Central memory CD8-positive, alpha-beta T cell (primary cell): ENCODE data around the gene UBAC1.

Experiments
- ATAC-seq: fragments of 150-1000 bp; cut with Tn5 transposase; replicated peaks from 2 replicates; pipeline ENCODE4 v1.10.0; 2022; ENCODE audit warnings: mild to moderate bottlenecking, moderate FRiP score, moderate number of reproducible peaks; ENCODE audit not compliant: poor library complexity, severe bottlenecking; ENCODE audit errors: extremely low read depth
- DNase-seq, 2 donors: peaks; one replicate each; pipeline ENCODE4 v3.0.0; 2021; ENCODE audit warnings: low spot score in 2 of 2
- H3K27ac Mint-ChIP-seq: one replicate; pipeline ENCODE4 v1.8.0; 2022; ENCODE audit warnings: low read depth, mild to moderate bottlenecking, moderate library complexity, mixed read lengths
- H3K27me3 Mint-ChIP-seq: one replicate; pipeline ENCODE4 v1.8.0; 2022; ENCODE audit warnings: mixed read lengths
- H3K36me3 Mint-ChIP-seq: one replicate; pipeline ENCODE4 v1.8.0; 2022; ENCODE audit warnings: mild to moderate bottlenecking, moderate library complexity, mixed read lengths; ENCODE audit not compliant: insufficient read depth
- H3K4me1 Mint-ChIP-seq: one replicate; pipeline ENCODE4 v1.8.0; 2022; ENCODE audit warnings: mixed read lengths
- H3K4me3 Mint-ChIP-seq: one replicate; pipeline ENCODE4 v1.8.0; 2022; ENCODE audit warnings: mild to moderate bottlenecking, moderate library complexity, mixed read lengths
- H3K9me3 Mint-ChIP-seq: one replicate; pipeline ENCODE4 v1.8.0; 2022; ENCODE audit warnings: mixed read lengths

Gene UBAC1

DNA sequence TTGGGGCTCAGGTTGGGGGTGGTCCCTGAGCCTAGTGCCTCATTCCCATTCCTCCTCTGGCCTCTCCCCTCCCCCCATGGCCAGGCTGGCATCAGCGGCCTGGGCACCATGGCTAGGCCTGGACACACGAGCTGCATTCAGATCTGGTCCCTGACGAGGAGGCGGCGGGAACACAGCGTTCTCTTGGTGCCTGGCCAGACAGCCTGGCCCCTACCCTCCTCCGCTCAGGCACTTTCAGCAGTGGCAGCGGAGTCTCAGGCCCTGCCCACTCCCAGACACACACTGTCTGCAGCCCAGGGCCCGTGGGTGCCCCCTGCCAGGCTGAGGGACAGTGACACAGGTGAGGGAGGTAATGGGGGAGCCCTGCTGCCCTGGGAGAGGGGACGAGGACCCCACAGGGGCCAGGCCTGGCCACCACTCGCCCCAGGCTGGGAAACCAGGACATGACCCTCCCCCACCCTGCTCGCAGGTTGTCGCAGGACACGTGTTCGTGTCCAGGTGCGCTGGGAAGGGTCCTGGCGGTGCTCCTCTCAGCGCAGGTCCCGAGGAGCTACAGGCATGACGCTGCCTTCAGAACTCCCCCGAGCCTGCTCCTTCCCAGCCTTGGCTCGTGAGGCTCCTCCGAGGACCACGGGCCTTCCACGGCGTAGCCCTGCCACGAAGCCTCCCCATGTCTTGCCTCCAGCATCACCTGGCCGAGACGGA lies 19.9 kb upstream of the UBAC1 start:
- no peak for DNase-seq
- H3K4me1 Mint-ChIP-seq = peaks cover 10% of the 10 kb centered on the region
- no peak overlapping the region for H3K4me3 Mint-ChIP-seq
- no peak overlapping the region for H3K27ac Mint-ChIP-seq
- H3K27me3 Mint-ChIP-seq = peaks cover 7% of the 10 kb centered on the region
- no peak for ATAC-seq
- H3K36me3 Mint-ChIP-seq = peaks cover 4% of the 10 kb centered on the region
- no peaks in the 10 kb centered on the region for H3K9me3 Mint-ChIP-seq

DNA sequence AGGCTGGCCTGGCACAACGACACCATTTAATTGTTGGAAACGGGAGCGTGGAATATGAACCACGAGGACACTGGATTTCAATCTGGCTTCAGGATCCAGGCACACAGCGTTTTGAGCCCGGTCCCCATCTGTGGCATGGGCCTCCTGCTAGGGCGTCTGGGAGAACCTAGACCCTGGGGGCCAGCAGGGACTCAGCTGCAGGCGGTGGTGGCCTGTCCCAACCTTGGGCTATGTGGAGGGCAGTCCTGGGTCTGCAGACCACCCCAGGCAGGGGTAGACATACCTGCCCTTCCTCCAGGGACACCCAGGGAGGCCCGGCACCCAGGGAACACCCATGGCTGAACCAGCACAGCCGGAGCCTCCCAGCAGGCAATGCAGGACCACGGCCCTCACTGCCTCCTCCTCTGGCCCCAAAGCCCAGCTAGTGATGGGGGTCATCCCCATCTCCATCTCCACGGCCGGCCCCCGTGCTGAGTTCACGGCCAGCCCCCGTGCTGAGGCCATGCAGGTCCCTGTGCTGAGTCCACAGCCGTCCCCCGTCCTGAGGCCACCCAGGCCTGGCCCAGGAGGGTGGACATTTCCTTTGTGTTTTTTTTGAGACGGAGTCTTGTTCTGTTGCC lies 18.5 kb upstream of the UBAC1 start:
- DNase-seq (no peak), ATAC-seq (no peak)
- H3K9me3 Mint-ChIP-seq = no peaks in the 10 kb centered on the region
- no peak overlapping the region for H3K27ac Mint-ChIP-seq
- H3K27me3 Mint-ChIP-seq = no peaks in the 10 kb centered on the region
- H3K4me1 Mint-ChIP-seq = peaks cover 10% of the 10 kb centered on the region
- H3K36me3 Mint-ChIP-seq = peaks cover 4% of the 10 kb centered on the region
- peak overlapping the region; percentile 48 for H3K4me3 Mint-ChIP-seq

DNA sequence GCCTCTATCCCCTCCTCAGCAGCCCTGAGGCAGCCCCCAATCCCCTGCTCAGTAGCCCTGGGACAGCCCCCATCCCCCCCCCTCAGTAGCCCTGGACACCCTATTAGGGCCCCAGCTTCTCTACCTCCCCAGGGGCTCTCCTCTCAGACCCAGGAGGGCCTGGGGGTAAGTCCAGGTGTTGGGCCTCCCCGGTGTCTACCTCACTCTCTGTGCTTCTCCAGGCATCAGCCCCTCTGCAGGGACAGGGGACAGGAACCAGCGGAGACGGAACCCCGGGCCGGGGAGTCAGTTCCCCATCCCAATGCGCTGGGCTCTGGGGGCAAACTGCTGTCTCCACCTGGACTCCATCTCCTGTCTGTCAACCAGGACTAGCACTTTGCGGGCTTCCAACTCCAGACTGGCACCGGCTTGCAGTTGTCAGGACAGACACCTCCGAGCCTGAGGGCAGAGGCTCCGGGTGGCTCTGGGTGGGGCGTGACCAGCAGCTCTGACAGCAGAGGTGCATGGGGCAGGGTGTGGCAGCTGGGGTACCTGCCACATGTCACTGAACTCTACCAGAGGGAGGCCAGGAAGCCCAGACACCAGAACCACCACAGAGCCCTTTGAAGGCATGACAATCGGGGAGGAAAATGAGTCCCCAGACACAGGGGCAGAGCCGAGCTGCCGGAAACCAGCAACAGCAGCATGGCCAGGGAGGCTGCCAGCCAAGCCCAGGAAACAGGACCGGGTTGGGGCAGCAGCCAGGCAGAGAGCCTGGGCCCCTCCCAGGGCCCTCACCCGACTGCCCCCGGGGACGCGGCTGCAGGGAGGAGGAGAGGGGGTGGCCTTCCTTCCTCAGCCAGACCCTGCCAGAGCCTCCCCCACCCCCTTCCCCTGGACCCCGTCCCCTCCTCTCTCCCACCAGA lies 17.7 kb upstream of the UBAC1 start:
- peak; percentile 44 to 56 for DNase-seq
- Mint-ChIP-seq H3K9me3 (no peaks in the 10 kb centered on the region), H3K27me3 (no peaks in the 10 kb centered on the region), H3K36me3 (peaks cover 4% of the 10 kb centered on the region), H3K27ac (peak overlapping the region; percentile 59), H3K4me1 (peaks cover 10% of the 10 kb centered on the region), H3K4me3 (peak overlapping the region; percentile 48)
- ATAC-seq = peak; percentile 91

DNA sequence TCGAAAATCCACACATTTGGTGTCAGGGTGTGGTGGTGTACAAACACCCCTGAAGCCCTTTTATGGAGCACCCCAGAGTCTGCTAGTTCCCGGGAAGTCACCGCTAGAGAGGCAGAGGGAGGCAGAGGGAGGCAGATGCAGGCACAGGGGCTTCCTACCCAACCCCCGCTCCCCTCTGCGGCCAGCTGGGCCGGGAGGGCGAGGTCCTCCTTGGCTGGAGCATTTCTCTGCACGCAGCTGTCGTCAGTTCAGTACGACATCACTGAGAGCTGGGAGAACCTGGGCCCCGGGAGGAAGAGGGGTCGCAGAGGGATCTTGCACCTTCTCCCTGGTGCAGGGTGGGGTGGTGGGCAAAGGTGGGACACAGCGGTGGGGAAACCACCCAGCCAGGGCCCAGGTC lies 15.8 kb upstream of the UBAC1 start:
- ATAC-seq = no peak
- no peak overlapping the region for H3K4me3 Mint-ChIP-seq
- no peaks in the 10 kb centered on the region for H3K9me3 Mint-ChIP-seq
- no peak for DNase-seq
- H3K4me1 Mint-ChIP-seq = peaks cover 10% of the 10 kb centered on the region
- H3K36me3 Mint-ChIP-seq = peaks cover 7% of the 10 kb centered on the region
- no peak overlapping the region for H3K27ac Mint-ChIP-seq
- H3K27me3 Mint-ChIP-seq = no peaks in the 10 kb centered on the region

DNA sequence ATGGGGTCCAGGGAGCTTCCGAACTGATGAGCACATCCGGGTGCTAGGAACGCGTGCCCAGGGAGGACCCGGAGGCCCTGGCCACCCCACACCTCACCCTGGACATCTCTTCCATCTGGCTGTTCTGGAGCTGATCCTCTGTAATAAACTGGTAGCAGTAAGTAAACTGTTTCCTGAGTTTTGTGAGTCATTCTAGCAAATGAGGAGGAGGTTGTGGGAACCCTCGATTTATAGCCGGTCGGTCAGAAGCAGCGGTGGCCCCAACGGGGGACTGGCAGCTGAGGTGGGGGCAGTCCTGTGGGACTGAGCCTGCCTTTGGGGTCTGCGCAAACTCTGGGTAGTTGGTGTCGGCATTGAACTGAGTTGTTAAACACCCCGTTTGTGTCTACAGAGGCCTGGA lies 15.4 kb upstream of the UBAC1 start:
- H3K9me3 Mint-ChIP-seq = no peaks in the 10 kb centered on the region
- ATAC-seq = no peak
- no peak overlapping the region for H3K27ac Mint-ChIP-seq
- H3K27me3 Mint-ChIP-seq = no peaks in the 10 kb centered on the region
- H3K4me1 Mint-ChIP-seq = peaks cover 10% of the 10 kb centered on the region
- DNase-seq = no peak
- peaks cover 7% of the 10 kb centered on the region for H3K36me3 Mint-ChIP-seq
- no peak overlapping the region for H3K4me3 Mint-ChIP-seq

DNA sequence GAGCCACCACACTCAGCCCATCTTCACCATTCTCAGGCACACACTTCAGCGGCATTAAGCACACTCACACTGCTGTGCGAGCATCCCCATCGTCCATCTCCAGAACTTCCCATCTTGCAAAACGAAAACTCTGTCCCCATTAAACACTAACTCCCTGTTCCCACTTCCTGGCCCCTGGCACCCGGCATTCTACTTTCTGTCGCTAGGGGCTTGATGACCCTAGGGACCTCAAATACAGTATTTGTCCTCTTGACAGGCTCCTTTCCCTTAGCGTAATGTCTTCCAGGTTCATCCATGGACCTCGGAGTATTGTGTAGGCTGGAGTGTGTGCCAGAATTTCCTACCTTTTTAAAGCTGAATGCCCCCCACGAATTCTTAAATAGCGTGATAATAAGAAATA lies 14.7 kb upstream of the UBAC1 start:
- H3K4me3 Mint-ChIP-seq = no peak overlapping the region
- peaks cover 7% of the 10 kb centered on the region for H3K36me3 Mint-ChIP-seq
- peaks cover 10% of the 10 kb centered on the region for H3K4me1 Mint-ChIP-seq
- ATAC-seq (no peak), DNase-seq (no peak)
- H3K27ac Mint-ChIP-seq = no peak overlapping the region
- H3K27me3 Mint-ChIP-seq = no peaks in the 10 kb centered on the region
- H3K9me3 Mint-ChIP-seq = no peaks in the 10 kb centered on the region

DNA sequence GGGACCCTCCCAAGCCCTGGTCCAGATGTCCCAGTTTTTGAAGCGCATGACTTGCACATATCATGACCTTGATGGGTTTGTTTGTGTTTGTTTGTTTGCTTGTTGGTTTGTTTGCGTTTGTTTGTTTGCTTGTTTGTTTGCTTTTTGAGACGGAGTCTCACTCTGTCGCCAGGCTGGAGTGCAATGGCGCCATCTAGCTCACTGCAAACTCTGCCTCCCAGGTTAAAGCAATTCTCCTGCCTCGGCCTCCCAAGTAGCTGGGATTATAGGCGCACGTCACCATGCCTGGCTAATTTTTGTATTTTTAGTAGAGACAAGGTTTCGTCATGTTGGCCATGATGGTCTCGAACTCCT lies 13.0 kb upstream of the UBAC1 start:
- ATAC-seq = no peak
- no peak overlapping the region for H3K4me3 Mint-ChIP-seq
- H3K9me3 Mint-ChIP-seq = no peaks in the 10 kb centered on the region
- no peaks in the 10 kb centered on the region for H3K27me3 Mint-ChIP-seq
- DNase-seq = no peak
- peaks cover 7% of the 10 kb centered on the region for H3K36me3 Mint-ChIP-seq
- no peak overlapping the region for H3K27ac Mint-ChIP-seq
- peaks cover 7% of the 10 kb centered on the region for H3K4me1 Mint-ChIP-seq

DNA sequence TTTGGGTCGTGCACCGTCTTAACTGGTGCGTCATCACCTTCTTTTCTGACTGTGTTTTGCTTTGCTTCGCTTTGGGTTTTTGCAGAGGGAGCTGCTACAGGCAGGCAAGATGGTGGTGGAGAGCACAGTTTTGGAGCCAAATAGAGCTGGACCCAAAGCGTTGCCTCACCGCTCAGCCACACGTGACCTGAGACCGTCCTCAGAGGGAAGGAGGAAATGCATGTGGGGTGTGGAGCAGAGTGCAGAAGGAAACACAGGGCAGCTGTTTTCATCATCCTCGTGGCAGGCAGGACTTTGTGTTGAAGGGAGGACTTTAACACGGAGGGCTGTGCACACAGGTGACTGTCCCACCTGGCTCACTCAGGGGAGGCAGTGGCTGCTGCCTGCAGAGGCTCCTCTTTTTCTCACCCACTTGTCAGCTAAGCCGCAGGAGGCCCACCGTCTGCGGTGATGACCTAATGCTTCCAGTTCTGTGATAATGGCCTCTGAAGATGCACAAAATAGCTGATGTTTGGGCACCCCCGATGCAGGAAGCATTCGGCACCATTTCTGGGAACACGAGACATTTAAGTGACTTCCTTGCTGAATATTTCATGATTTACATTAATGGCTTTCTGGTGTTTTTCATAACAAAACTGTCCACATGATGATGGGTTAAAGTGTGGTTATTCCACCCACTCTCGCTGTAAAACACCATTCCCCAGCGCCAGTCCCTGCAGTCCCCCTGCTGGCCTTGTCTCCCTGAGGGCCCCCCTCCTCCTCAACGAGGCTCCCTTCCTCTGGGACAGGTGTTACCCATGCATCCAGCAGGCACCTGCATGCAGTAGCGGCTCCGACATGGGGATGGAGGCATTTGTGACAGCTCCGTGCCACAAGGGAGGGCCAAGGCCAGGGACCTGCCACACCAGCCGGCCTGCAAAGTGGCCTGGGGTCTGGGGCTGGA lies 12.4 kb upstream of the UBAC1 start:
- H3K4me1 Mint-ChIP-seq = peaks cover under 1% of the 10 kb centered on the region
- peaks cover 6% of the 10 kb centered on the region for H3K36me3 Mint-ChIP-seq
- ATAC-seq (no peak), DNase-seq (no peak)
- H3K27ac Mint-ChIP-seq = no peak overlapping the region
- H3K27me3 Mint-ChIP-seq = no peaks in the 10 kb centered on the region
- H3K4me3 Mint-ChIP-seq = no peak overlapping the region
- no peaks in the 10 kb centered on the region for H3K9me3 Mint-ChIP-seq

DNA sequence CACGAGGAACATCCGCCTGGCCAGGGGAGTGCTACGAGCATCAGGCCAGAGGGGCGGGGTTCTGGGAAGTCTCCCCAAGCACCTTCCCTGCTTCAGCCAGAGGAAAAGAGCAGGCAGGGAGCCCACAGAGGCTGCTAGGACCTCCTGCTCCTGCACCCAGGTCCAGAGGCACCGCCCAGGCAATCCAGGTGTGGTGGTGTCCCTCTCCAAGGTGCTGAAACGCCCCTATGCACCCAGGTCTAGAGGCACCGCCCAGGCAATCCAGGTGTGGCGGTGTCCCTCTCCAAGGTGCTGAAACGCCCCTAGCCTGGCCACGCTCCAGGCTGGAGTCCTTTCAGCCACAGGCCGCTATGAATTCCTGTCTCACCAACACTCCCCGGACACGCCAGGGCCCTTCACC lies 10.7 kb upstream of the UBAC1 start:
- no peak overlapping the region for H3K4me3 Mint-ChIP-seq
- no peak for DNase-seq
- no peak overlapping the region for H3K27ac Mint-ChIP-seq
- H3K27me3 Mint-ChIP-seq = peaks cover 8% of the 10 kb centered on the region
- no peak for ATAC-seq
- peaks cover 6% of the 10 kb centered on the region for H3K36me3 Mint-ChIP-seq
- peaks cover 9% of the 10 kb centered on the region for H3K4me1 Mint-ChIP-seq
- no peaks in the 10 kb centered on the region for H3K9me3 Mint-ChIP-seq

DNA sequence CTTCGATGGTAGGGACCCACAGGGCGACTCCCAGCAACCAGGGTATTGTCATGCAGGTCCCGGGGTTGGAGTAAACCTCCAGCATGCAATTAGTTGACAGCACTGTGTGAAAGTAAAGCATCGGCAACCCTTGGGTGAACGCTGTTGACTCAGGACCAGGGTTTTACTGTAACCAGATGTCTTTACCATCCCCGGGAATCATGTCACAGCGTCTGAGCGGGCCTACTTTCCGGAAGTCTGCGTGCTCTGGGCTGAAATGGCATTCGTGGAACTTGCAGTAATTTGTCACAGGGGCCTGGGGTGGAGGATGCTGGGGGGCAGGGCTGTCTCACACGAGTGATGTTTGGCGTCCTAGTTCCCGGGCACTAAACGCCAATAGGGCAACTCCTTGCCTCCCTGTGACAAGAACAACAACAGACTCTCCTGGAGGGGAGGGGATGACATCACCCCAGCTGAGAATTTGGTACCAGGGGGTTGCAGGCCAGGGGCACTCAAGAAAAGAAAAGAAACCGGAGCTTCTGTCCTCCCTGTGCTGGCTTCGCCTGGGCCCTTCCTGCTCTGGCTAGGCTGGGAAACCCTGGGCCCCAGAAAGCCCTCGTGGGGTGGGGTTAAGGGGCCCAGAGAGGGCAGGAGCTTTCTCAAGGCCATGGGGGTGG lies 10.1 kb upstream of the UBAC1 start:
- DNase-seq (no peak), ATAC-seq (no peak)
- H3K27me3 Mint-ChIP-seq = peaks cover 8% of the 10 kb centered on the region
- H3K36me3 Mint-ChIP-seq = peaks cover 5% of the 10 kb centered on the region
- H3K9me3 Mint-ChIP-seq = no peaks in the 10 kb centered on the region
- H3K27ac Mint-ChIP-seq = no peak overlapping the region
- H3K4me3 Mint-ChIP-seq = no peak overlapping the region
- peaks cover 9% of the 10 kb centered on the region for H3K4me1 Mint-ChIP-seq

DNA sequence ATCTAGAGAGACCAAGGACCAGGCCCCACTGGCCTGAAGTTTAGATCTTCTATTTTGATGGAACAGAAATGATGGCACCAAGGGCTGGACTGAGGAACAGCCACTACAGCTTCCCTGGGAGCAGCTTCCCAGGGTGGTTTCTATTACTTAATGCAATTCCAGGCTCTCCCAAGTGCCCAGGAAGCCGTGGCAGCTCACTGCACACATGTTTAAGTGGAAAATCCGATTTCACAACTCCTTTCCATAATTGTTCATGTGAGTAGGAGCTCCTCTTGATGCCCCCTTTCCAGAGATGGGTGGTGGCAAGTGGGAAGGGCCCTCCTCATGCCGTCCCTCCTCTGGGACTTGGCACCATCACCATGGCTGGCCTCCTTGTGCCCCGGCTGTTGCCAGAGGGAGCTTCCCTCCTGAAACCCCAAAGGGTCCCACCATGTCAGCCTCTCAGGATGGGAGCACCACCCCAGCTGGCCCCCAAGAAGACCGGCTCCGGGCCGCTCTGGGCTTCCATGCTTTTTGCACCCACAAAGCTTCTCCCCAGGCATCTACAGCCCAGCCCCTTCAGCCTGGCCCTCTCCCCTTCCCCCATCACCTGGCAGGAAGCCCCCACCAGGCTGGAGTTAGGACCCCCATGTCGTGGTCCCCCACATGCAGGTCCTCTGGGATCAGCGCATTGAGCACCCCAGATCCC lies 9.1 kb upstream of the UBAC1 start:
- Mint-ChIP-seq H3K4me1 (peaks cover 9% of the 10 kb centered on the region), H3K9me3 (no peaks in the 10 kb centered on the region), H3K36me3 (peaks cover 5% of the 10 kb centered on the region), H3K4me3 (no peak overlapping the region), H3K27me3 (peaks cover 8% of the 10 kb centered on the region), H3K27ac (no peak overlapping the region)
- ATAC-seq = no peak
- no peak for DNase-seq
